ENCODE results near the gene RAD9B. TPM values are rescaled to one million over a fixed set of nuclear protein-coding genes. Genes with fewer than 3 reads are reported as not detected.

RAD9B gene
- total and polyA plus RNA-seq, 2 experiments from 2014 or later = 0.13 to 0.23 TPM

- Histone ChIP-seq H3K79me2 (peaks cover 14% of the 10 kb centered on the region), H3K27ac (peak overlapping the region; percentile 65), H3K27me3 (no peaks in the 10 kb centered on the region), H3K9me2 (replicated peaks; ENCODE audit: insufficient read depth) (no peaks in the 10 kb centered on the region), H3K4me2 (no peak overlapping the region), H3K9me3 (ENCODE audit: low read depth) (no peaks in the 10 kb centered on the region), H4K20me1 (ENCODE audit: insufficient read depth, poor library complexity, severe bottlenecking) (no peaks in the 10 kb centered on the region), H3K36me3 (replicated peaks; ENCODE audit: insufficient read depth, low read depth) (no peaks in the 10 kb centered on the region), H2AFZ (no peak overlapping the region), H3K4me3 (no peak overlapping the region), H3K4me1 (ENCODE audit: insufficient read depth) (peaks cover 16% of the 10 kb centered on the region)
- TF ChIP-seq CTCF (IDR thresholded peaks at IDR 0.05; ENCODE audit: poor library complexity) (no peak), EZH2phosphoT487 (IDR thresholded peaks at IDR 0.05; ENCODE audit: low read depth, severe bottlenecking, unreplicated experiment) (no peak), EZH2 (IDR thresholded peaks at IDR 0.05; ENCODE audit: borderline replicate concordance) (no peak)
- DNase-seq (ENCODE audit: low spot score) = no peak
- WGBS (ENCODE audit: low lambda C conversion rate, missing lambda C conversion rate) = 93% methylated on average over 4 of the region's 4 CpGs
Measured at GRCh38 chr12:110536834-110537604, 34.9 kb downstream of the RAD9B start.

DNA sequence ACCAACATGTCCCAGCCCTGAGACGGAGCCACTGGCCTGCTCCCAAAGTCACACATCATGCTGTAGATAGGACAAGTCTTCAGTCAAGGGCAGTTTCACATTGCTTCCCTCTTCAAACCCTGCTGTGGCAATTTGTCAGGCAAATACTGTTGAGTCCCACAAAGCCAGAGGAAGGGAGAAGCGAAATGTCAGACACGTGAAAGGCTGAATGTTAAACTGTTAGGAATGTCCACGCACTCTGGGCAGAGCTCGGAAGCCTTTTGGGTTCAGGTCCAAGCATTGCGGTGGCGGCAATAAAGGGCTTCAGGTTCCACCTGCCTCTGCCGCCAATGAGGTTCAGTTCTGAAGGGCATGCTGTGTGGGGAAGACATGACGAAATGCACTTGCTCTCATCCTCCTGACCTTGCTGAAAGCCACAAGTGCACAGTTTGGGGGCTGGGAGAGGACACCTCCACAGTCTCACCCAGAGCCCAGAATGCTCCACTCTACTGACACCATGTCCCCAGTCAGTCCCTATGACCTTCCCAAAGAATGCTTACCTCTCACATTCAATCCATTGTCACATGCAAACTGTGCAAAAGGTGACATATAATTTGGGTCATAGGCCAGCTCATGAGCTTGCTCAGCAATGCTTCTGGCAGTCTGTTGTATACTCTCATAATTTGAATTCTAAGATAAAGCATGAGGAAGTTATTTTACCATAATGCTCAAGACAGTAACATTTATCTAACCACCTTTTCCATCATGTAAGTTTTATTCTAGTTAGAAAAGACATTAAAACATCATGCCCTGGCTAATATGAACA lies 35.7 kb downstream of the RAD9B start:
- TF ChIP-seq EZH2 (IDR thresholded peaks at IDR 0.05; ENCODE audit: borderline replicate concordance) (no peak), CTCF (IDR thresholded peaks at IDR 0.05; ENCODE audit: poor library complexity) (no peak), EZH2phosphoT487 (IDR thresholded peaks at IDR 0.05; ENCODE audit: low read depth, severe bottlenecking, unreplicated experiment) (no peak)
- 94% methylated on average over 9 of the region's 9 CpGs for WGBS (ENCODE audit: low lambda C conversion rate, missing lambda C conversion rate)
- Histone ChIP-seq H3K4me1 (ENCODE audit: insufficient read depth) (peaks cover 14% of the 10 kb centered on the region), H4K20me1 (ENCODE audit: insufficient read depth, poor library complexity, severe bottlenecking) (no peaks in the 10 kb centered on the region), H3K9me2 (replicated peaks; ENCODE audit: insufficient read depth) (no peaks in the 10 kb centered on the region), H3K27me3 (no peaks in the 10 kb centered on the region), H3K9me3 (ENCODE audit: low read depth) (no peaks in the 10 kb centered on the region), H3K36me3 (replicated peaks; ENCODE audit: insufficient read depth, low read depth) (no peaks in the 10 kb centered on the region), H2AFZ (no peak overlapping the region), H3K4me3 (no peak overlapping the region), H3K79me2 (peaks cover 12% of the 10 kb centered on the region), H3K27ac (peak overlapping the region; percentile 65), H3K4me2 (no peak overlapping the region)
- peak; percentile 12 for DNase-seq (ENCODE audit: low spot score)

- Histone ChIP-seq H4K20me1 (ENCODE audit: insufficient read depth, poor library complexity, severe bottlenecking) (no peaks in the 10 kb centered on the region), H3K27me3 (no peaks in the 10 kb centered on the region), H3K79me2 (peaks cover 10% of the 10 kb centered on the region), H3K27ac (peak overlapping the region; percentile 65), H3K4me3 (no peak overlapping the region), H3K36me3 (replicated peaks; ENCODE audit: insufficient read depth, low read depth) (no peaks in the 10 kb centered on the region), H3K4me1 (ENCODE audit: insufficient read depth) (peaks cover 3% of the 10 kb centered on the region), H3K9me3 (ENCODE audit: low read depth) (no peaks in the 10 kb centered on the region), H3K9me2 (replicated peaks; ENCODE audit: insufficient read depth) (no peaks in the 10 kb centered on the region), H3K4me2 (no peak overlapping the region), H2AFZ (no peak overlapping the region)
- TF ChIP-seq EZH2 (IDR thresholded peaks at IDR 0.05; ENCODE audit: borderline replicate concordance) = no peak
- no peak for TF ChIP-seq EZH2phosphoT487 (IDR thresholded peaks at IDR 0.05; ENCODE audit: low read depth, severe bottlenecking, unreplicated experiment)
- no peak for TF ChIP-seq CTCF (IDR thresholded peaks at IDR 0.05; ENCODE audit: poor library complexity)
- WGBS (ENCODE audit: low lambda C conversion rate, missing lambda C conversion rate) = 95% methylated on average over 5 of the region's 5 CpGs
- no peak for DNase-seq (ENCODE audit: low spot score)
Measured at GRCh38 chr12:110538869-110539622, 36.9 kb downstream of the RAD9B start.
